Measurements from ENCODE around the gene ATF6B. TPM values are rescaled to one million over a fixed set of nuclear protein-coding genes. Genes with fewer than 3 reads are reported as not detected.
A peak's percentile ranks its signal among the peaks of the same experiment; 100 is the strongest.

ATF6B gene
- total and polyA plus RNA-seq, 5 donors from 2014 or later, result 20.0 to 117 (median 25.9) TPM

DNA sequence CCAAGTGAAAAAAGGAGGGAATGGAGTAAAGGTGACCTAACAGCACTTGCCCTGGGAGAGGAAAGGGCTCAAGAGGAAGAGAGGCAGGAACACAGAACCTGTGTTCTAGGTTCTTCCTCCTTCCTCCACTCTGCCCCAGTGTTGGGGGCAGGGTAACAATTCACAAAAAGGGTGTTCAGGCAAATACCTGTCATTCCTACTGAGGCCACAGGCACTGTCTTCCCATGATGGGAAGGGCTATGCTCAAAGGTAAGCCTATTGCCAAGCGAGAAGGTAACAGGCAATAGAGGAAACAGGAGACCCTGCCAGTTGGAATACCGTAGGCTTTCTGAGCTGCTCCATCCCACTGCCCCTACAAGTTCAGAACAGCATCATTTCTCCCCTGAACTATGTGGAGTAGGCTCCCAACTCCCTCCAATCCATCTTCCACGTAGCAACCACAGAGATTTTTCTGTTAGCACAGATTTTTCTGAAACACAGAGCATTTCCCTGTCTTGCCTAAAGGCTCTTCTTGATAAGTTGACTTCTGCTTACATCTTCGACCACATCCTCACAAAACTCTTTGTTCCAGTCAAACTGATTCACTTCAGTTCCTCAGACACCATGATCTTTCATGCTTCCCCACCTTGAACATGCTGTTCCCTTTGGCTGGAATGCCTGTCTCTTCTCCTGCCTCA, 45.1 kb upstream of the ATF6B start:
- ATAC-seq (ENCODE audit: low read depth in 2 of 2) (no peak), DNase-seq (no peak)
- H3K4me3 Mint-ChIP-seq, result peak overlapping the region; percentile 8 to 78 (median 52)
- Histone ChIP-seq H3K36me3 (ENCODE audit: control insufficient read depth, insufficient read depth, low read length) (peaks cover 12% of the 10 kb centered on the region), H3K27ac (ENCODE audit: insufficient read depth, low read length, poor library complexity, severe bottlenecking) (no peak overlapping the region), H3K4me1 (ENCODE audit: control insufficient read depth, insufficient read depth, low read length, poor library complexity, severe bottlenecking) (peaks cover 31% of the 10 kb centered on the region), H3K4me3 (ENCODE audit: low read depth, low read length) (no peak overlapping the region), H3K9me3 (ENCODE audit: control insufficient read depth in 2 of 2, low read length in 2 of 2) (no peaks in the 10 kb centered on the region), H3K27me3 (ENCODE audit: control insufficient read depth, insufficient read depth, low read length) (no peaks in the 10 kb centered on the region)
- H3K27me3 Mint-ChIP-seq, result no peaks in the 10 kb centered on the region
- H3K27ac Mint-ChIP-seq, result peak overlapping the region in 1 of 3 donors; percentile 74
- H3K4me1 Mint-ChIP-seq, result peaks cover 6 to 71% (median 30%) of the 10 kb centered on the region in 4 donors
- peaks cover 22% of the 10 kb centered on the region for H3K36me3 Mint-ChIP-seq
- no peaks in the 10 kb centered on the region for H3K9me3 Mint-ChIP-seq

DNA sequence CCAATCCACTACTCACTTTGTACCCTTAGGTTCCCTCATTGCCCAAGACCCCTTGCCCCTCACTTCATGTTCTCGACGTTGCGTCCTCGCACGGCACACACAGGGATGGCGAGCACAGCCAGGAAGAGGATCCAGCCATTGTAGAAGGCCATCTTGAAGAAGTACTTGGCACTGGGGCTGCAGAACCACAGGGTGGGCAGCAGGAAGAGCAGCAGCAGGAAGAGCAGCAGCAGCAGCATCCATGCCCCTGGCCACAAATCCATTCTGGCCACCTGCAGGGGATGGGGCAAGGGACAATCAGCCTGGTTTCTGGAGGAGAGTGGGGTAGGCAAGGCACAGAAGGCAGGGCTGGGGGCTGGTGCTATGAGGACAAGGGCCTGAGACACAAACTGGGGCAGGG, 43.2 kb upstream of the ATF6B start:
- Histone ChIP-seq H3K36me3 (ENCODE audit: control insufficient read depth, insufficient read depth, low read length) (peaks cover 16% of the 10 kb centered on the region), H3K27ac (ENCODE audit: insufficient read depth, low read length, poor library complexity, severe bottlenecking) (no peak overlapping the region), H3K9me3 (ENCODE audit: control insufficient read depth in 2 of 2, low read length in 2 of 2) (no peaks in the 10 kb centered on the region), H3K27me3 (ENCODE audit: control insufficient read depth, insufficient read depth, low read length) (no peaks in the 10 kb centered on the region), H3K4me3 (ENCODE audit: low read depth, low read length) (no peak overlapping the region), H3K4me1 (ENCODE audit: control insufficient read depth, insufficient read depth, low read length, poor library complexity, severe bottlenecking) (peaks cover 18% of the 10 kb centered on the region)
- DNase-seq (no peak), ATAC-seq (ENCODE audit: low read depth in 2 of 2) (no peak)
- Mint-ChIP-seq H3K36me3 (peaks cover 31% of the 10 kb centered on the region), H3K27ac (peak overlapping the region in 1 of 3 donors; percentile 33), H3K9me3 (no peaks in the 10 kb centered on the region), H3K4me3 (peak overlapping the region in 2 of 4 donors; percentile 36 to 63), H3K4me1 (peaks cover 0 to 53% (median 16%) of the 10 kb centered on the region in 4 donors), H3K27me3 (no peaks in the 10 kb centered on the region)

DNA sequence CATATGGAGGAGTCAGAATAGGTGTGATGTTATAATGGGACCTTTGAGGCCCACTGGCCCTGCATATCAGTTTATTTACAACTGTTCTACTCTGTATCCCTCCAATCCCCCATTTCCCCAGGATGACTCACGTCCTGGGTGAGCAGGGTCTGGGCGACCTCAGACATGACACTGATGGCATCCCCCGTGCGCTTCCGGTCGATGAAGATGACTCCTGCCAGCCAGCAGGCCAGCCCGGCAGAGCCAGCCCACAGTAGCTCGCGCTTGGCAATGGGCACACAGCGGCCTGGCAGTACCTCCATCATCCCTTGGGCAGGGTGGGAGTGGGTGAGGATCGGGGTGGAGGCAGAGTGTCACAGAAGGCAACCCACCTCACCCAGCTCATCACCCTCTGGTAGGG, 42.2 kb upstream of the ATF6B start:
- DNase-seq, result no peak
- Histone ChIP-seq H3K9me3 (ENCODE audit: control insufficient read depth in 2 of 2, low read length in 2 of 2) (no peaks in the 10 kb centered on the region), H3K27ac (ENCODE audit: insufficient read depth, low read length, poor library complexity, severe bottlenecking) (no peak overlapping the region), H3K36me3 (ENCODE audit: control insufficient read depth, insufficient read depth, low read length) (peaks cover 16% of the 10 kb centered on the region), H3K27me3 (ENCODE audit: control insufficient read depth, insufficient read depth, low read length) (no peaks in the 10 kb centered on the region), H3K4me1 (ENCODE audit: control insufficient read depth, insufficient read depth, low read length, poor library complexity, severe bottlenecking) (peaks cover 13% of the 10 kb centered on the region), H3K4me3 (ENCODE audit: low read depth, low read length) (no peak overlapping the region)
- no peaks in the 10 kb centered on the region for H3K9me3 Mint-ChIP-seq
- no peaks in the 10 kb centered on the region for H3K27me3 Mint-ChIP-seq
- H3K4me1 Mint-ChIP-seq, result peaks cover 0 to 46% (median 15%) of the 10 kb centered on the region in 4 donors
- no peak overlapping the region for H3K4me3 Mint-ChIP-seq
- H3K27ac Mint-ChIP-seq, result no peak overlapping the region
- H3K36me3 Mint-ChIP-seq, result peaks cover 31% of the 10 kb centered on the region
- no peak for ATAC-seq (ENCODE audit: low read depth in 2 of 2)

DNA sequence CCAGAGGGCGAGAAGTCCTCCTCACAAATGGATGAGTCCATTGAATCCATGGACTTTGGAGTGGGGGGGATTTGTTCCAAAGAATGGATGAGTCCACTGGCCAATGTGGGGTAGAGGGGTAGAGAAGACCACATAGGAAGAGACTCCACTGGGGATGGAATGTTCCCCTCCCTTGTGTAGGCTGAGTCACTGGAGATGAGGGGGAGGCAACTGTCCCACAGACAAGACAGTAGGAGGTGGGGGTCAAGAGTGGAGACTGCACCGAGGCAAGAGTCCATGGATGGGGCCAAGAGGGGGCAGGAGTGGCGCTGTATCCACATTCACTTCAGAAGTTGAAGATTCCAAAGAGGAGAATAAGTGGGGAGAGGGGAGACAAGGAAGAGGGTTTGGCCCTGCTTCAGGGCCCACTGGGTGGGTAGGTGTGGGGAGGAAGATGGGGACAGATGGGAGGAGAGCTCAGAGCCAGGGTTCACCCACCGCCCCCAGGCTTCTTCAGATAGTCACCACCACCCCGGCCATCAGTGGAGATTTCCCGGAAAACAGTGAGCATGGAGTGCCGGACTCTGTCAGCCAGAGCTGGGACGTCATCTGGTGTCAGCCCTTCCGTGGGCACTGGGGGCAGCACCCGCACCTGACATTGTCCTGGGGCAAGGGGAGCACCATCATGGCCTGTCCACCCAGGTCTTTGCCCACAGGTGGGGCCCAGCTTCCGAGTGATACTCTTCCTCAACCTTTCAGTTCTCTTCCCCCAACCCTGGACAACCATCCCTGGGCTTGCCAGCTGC, 41.0 kb upstream of the ATF6B start:
- no peak for DNase-seq
- H3K27ac ChIP-seq (ENCODE audit: insufficient read depth, low read length, poor library complexity, severe bottlenecking), result no peak overlapping the region
- no peak overlapping the region for H3K4me3 Mint-ChIP-seq
- H3K27me3 Mint-ChIP-seq, result no peaks in the 10 kb centered on the region
- no peaks in the 10 kb centered on the region for H3K9me3 ChIP-seq (ENCODE audit: control insufficient read depth in 2 of 2, low read length in 2 of 2)
- H3K27me3 ChIP-seq (ENCODE audit: control insufficient read depth, insufficient read depth, low read length), result no peaks in the 10 kb centered on the region
- ATAC-seq (ENCODE audit: low read depth in 2 of 2), result no peak
- no peak overlapping the region for H3K4me3 ChIP-seq (ENCODE audit: low read depth, low read length)
- H3K4me1 ChIP-seq (ENCODE audit: control insufficient read depth, insufficient read depth, low read length, poor library complexity, severe bottlenecking), result peaks cover under 1% of the 10 kb centered on the region
- H3K36me3 Mint-ChIP-seq, result peaks cover 35% of the 10 kb centered on the region
- H3K4me1 Mint-ChIP-seq, result peaks cover 0 to 33% (median 13%) of the 10 kb centered on the region in 4 donors
- H3K9me3 Mint-ChIP-seq, result no peaks in the 10 kb centered on the region
- H3K36me3 ChIP-seq (ENCODE audit: control insufficient read depth, insufficient read depth, low read length), result peaks cover 16% of the 10 kb centered on the region
- H3K27ac Mint-ChIP-seq, result peak overlapping the region in 1 of 3 donors; percentile 75

DNA sequence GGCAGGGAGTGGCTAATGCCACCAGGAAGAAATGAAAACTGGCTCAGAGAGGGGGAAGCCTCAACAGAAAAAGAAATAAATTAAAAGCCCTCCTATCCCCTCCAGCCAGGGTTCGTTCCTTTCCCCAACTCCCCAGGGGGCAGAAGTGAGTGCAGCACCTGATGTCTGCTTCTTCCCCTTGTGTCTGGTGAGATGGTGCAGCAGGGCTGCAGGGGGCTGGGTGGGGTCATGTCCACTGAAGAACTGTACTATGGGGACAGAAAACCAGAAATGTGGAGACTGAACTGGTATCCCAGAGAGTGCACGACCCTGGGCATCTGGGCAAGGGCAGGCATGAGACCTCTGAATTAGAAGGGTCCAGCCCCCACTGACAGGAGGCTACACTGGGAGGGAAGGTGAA, 40.3 kb upstream of the ATF6B start:
- peaks cover 35% of the 10 kb centered on the region for H3K36me3 Mint-ChIP-seq
- H3K27ac ChIP-seq (ENCODE audit: insufficient read depth, low read length, poor library complexity, severe bottlenecking), result no peak overlapping the region

DNA sequence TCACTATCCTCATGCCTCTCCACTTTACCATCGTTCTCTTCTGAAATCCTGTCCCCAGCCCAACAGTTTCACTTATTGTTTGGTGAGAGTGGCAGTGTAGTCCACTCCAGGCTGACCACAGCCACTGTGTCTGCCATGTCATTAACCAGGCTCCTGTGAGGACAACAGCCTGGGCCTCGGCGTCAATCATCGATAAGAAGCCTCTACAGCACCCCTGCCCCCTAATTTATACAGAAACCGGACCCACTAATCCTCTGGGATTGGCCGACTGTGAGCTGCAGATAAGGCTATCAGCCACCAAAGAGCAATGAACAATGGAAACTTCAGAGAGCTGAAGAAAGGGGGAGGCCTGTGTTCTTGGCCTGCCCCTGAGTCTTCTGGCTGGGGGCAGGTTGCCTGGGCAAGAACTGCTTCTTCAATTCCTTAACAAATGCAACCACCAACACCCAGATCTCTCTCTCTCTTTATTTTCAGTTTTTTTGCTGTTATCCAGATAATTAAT, 39.8 kb upstream of the ATF6B start:
- peaks cover 39% of the 10 kb centered on the region for H3K36me3 Mint-ChIP-seq

More for the DNA sequence above, 40.3 kb upstream of the ATF6B start:
- peak overlapping the region in 1 of 3 donors; percentile 75 for H3K27ac Mint-ChIP-seq
- H3K36me3 ChIP-seq (ENCODE audit: control insufficient read depth, insufficient read depth, low read length), result peaks cover 16% of the 10 kb centered on the region
- no peaks in the 10 kb centered on the region for H3K9me3 ChIP-seq (ENCODE audit: control insufficient read depth in 2 of 2, low read length in 2 of 2)
- no peaks in the 10 kb centered on the region for H3K9me3 Mint-ChIP-seq
- H3K27me3 Mint-ChIP-seq, result no peaks in the 10 kb centered on the region
- no peak overlapping the region for H3K4me3 ChIP-seq (ENCODE audit: low read depth, low read length)
- H3K4me3 Mint-ChIP-seq, result no peak overlapping the region
- H3K4me1 Mint-ChIP-seq, result peaks cover 0 to 26% (median 9%) of the 10 kb centered on the region in 4 donors
- H3K4me1 ChIP-seq (ENCODE audit: control insufficient read depth, insufficient read depth, low read length, poor library complexity, severe bottlenecking), result no peaks in the 10 kb centered on the region
- no peak for ATAC-seq (ENCODE audit: low read depth in 2 of 2)
- DNase-seq, result no peak
- H3K27me3 ChIP-seq (ENCODE audit: control insufficient read depth, insufficient read depth, low read length), result no peaks in the 10 kb centered on the region

DNA sequence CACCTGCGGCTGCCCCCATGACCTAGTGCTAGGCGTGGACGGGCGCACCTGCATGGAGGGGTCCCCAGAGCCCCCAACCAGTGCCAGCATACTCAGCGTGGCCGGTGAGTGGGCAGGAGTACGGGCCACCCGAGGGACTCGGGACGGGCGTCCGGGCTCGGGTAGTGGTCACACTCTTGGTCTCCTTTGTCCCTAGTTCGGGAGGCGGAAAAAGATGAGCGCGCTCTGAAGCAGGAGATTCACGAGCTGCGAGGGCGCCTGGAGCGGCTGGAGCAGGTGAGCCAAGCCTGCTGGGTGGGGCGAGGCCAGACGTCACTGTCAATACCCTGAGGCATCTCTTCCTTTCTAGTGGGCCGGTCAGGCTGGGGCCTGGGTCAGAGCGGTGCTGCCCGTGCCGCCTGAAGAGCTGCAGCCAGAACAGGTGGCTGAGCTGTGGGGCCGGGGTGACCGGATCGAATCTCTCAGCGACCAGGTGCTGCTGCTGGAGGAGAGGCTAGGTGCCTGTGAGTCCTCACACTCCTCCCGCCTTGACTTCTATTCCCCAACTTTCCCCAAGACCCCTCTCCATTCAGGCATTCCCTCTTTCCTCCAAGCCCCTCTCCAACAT, 39.2 kb upstream of the ATF6B start:
- ATAC-seq (ENCODE audit: low read depth in 2 of 2) (no peak), DNase-seq (no peak)
- Histone ChIP-seq H3K9me3 (ENCODE audit: control insufficient read depth in 2 of 2, low read length in 2 of 2) (no peaks in the 10 kb centered on the region), H3K36me3 (ENCODE audit: control insufficient read depth, insufficient read depth, low read length) (peaks cover 16% of the 10 kb centered on the region), H3K4me3 (ENCODE audit: low read depth, low read length) (no peak overlapping the region), H3K27ac (ENCODE audit: insufficient read depth, low read length, poor library complexity, severe bottlenecking) (no peak overlapping the region), H3K4me1 (ENCODE audit: control insufficient read depth, insufficient read depth, low read length, poor library complexity, severe bottlenecking) (no peaks in the 10 kb centered on the region), H3K27me3 (ENCODE audit: control insufficient read depth, insufficient read depth, low read length) (no peaks in the 10 kb centered on the region)
- H3K4me1 Mint-ChIP-seq, result peaks cover 0 to 20% (median under 1%) of the 10 kb centered on the region in 4 donors
- H3K4me3 Mint-ChIP-seq, result no peak overlapping the region
- peaks cover 39% of the 10 kb centered on the region for H3K36me3 Mint-ChIP-seq
- H3K27me3 Mint-ChIP-seq, result no peaks in the 10 kb centered on the region
- no peaks in the 10 kb centered on the region for H3K9me3 Mint-ChIP-seq
- H3K27ac Mint-ChIP-seq, result peak overlapping the region in 2 of 3 donors; percentile 22 to 87

More for the DNA sequence above, 39.8 kb upstream of the ATF6B start:
- no peak overlapping the region for H3K4me3 ChIP-seq (ENCODE audit: low read depth, low read length)
- H3K27me3 ChIP-seq (ENCODE audit: control insufficient read depth, insufficient read depth, low read length), result no peaks in the 10 kb centered on the region
- no peaks in the 10 kb centered on the region for H3K27me3 Mint-ChIP-seq
- no peaks in the 10 kb centered on the region for H3K4me1 ChIP-seq (ENCODE audit: control insufficient read depth, insufficient read depth, low read length, poor library complexity, severe bottlenecking)
- H3K27ac Mint-ChIP-seq, result peak overlapping the region in 1 of 3 donors; percentile 87
- ATAC-seq (ENCODE audit: low read depth in 2 of 2) (no peak), DNase-seq (no peak)
- H3K4me3 Mint-ChIP-seq, result no peak overlapping the region
- H3K4me1 Mint-ChIP-seq, result peaks cover 0 to 23% (median 4%) of the 10 kb centered on the region in 4 donors
- peaks cover 16% of the 10 kb centered on the region for H3K36me3 ChIP-seq (ENCODE audit: control insufficient read depth, insufficient read depth, low read length)
- H3K27ac ChIP-seq (ENCODE audit: insufficient read depth, low read length, poor library complexity, severe bottlenecking), result no peak overlapping the region
- H3K9me3 Mint-ChIP-seq, result no peaks in the 10 kb centered on the region
- H3K9me3 ChIP-seq (ENCODE audit: control insufficient read depth in 2 of 2, low read length in 2 of 2), result no peaks in the 10 kb centered on the region
